ENCODE results near the gene ANO8.

DNA sequence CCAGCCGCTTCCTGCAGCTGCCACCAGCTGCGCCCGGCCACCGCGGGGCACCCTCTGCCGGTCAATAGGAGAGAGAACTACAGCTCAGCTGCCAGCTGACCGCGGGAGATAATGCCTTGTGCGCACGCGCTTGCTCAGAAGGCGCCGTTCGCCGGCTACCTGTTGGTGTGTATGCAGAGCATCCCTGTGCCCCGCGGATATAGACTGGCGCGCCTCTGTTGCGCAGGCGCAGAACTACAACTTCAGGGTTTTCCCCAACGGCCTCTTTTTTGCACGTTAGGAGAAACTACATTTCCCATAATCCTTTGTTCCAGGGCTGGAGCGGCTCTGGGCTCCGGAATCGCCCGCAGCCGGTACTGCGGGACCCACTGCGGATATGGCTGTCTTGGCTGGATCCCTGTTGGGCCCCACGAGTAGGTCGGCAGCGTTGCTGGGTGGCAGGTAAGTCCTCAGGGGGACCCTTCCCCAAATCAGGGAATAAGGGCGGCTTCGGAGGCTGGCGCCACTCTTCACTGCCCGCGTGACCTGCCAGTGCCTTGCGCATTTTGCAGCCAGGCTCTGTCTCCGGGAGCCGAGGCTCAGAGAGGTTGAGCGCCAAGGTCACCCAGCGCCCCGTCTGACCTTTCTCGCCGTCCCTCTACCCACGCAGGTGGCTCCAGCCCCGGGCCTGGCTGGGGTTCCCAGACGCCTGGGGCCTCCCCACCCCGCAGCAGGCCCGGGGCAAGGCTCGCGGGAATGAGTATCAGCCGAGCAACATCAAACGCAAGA is 29.0 kb downstream of the ANO8 start, which contains the start of gene MRPL34:
- TF ChIP-seq, protein P1, sequence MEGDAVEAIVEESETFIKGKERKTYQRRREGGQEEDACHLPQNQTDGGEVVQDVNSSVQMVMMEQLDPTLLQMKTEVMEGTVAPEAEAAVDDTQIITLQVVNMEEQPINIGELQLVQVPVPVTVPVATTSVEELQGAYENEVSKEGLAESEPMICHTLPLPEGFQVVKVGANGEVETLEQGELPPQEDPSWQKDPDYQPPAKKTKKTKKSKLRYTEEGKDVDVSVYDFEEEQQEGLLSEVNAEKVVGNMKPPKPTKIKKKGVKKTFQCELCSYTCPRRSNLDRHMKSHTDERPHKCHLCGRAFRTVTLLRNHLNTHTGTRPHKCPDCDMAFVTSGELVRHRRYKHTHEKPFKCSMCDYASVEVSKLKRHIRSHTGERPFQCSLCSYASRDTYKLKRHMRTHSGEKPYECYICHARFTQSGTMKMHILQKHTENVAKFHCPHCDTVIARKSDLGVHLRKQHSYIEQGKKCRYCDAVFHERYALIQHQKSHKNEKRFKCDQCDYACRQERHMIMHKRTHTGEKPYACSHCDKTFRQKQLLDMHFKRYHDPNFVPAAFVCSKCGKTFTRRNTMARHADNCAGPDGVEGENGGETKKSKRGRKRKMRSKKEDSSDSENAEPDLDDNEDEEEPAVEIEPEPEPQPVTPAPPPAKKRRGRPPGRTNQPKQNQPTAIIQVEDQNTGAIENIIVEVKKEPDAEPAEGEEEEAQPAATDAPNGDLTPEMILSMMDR (IDR thresholded peaks at IDR 0.05), result peak; percentile 77 to 98 (median 94)
- TF ChIP-seq POLR2AphosphoS5 (IDR thresholded peaks at IDR 0.05) (peak in 1 of 2 donors; percentile 92), EP300 (IDR thresholded peaks at IDR 0.05) (no peak)

Data from upper lobe of left lung (tissue), 4 donors.